HG03139 (cell line): ENCODE measurements around the gene RGS9BP.
"Not testable (repeated sequence)": the region's sequence is repeated elsewhere in the genome, so short reads cannot be mapped to it uniquely, and the experiment has no call there.

Experiments
- ATAC-seq: cut with Tn5 transposase; IDR thresholded peaks from one replicate; pipeline ENCODE4 v1.9.1; 2021; ENCODE audit not compliant: unreplicated experiment

The RGS9BP gene

DNA sequence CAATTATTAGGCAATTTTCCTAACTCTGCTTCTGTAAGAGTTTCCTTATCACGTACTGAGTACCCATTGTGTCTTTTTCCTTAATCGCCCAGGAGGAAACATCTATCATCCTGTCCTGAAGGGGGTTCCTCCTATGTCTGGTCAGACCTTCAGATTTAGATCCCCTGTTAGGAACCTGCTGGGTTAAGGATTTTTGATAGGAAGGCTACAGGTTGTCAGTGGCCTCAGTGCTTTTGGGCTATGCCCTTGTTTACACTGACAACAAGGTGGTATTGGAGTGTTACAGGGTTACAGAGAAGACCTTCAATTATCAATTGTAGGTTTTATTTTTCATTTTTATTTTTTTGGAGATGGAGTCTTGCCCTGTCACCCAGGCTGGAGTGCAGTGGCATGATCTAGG, 19.2 kb downstream of the RGS9BP start:
- ATAC-seq = not testable (repeated sequence)

DNA sequence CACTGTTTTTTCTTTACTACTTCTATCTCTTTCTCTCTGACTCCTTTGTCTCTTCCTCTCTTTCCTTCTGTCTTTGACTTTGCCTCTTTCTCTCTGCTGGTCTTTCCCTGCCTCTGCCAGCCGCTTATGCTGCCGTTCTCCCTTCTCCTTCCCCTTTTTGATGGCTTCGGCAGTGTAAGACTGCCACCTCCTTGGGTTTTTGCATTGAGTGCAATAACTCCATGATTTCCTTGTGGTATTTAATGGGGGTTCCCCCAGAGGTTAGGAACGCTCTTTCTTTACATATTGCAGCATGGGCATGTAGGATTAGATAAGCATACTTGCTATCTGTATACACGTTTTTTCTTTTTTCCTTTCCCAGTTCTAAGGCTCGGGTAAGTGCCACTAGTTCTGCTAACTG, 19.9 kb downstream of the RGS9BP start:
- not testable (repeated sequence) for ATAC-seq

DNA sequence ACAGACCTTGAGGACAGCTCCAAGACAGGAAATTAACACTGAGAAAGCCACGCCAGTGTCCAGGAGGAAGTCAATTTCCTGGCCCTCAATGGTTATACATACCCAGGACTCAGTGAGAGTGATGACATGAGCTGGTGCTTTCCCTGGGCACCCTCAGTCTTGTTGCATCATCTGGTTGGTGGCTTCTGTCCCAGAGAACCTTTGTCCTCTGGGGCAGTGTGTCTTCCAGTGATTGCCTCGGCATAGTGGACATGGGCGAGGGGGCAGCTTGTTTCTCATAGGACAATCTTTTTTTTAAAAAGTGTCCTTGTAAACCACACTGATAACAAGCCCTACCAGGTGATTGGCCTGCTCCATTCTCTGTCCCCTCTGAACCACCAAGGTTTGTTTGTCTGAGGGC, 21.1 kb downstream of the RGS9BP start:
- ATAC-seq = not testable (repeated sequence)

DNA sequence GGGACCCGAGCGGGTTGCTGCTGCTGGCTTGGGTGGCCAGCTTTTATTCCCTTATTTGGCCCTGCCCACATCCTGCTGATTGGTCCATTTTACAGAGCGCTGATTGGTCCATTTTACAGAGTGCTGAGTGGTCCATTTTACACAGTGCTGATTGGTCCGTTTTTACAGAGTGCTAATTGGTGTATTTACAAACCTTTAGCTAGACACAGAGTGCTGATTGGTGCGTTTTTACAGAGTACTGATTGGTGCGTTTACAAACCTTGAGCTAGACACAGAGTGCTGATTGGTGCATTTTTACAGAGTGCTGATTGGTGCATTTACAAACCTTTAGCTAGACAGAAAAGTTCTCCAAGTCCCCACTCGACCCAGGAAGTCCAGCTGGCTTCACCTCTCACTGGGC, 24.5 kb downstream of the RGS9BP start:
- ATAC-seq = not testable (repeated sequence)

DNA sequence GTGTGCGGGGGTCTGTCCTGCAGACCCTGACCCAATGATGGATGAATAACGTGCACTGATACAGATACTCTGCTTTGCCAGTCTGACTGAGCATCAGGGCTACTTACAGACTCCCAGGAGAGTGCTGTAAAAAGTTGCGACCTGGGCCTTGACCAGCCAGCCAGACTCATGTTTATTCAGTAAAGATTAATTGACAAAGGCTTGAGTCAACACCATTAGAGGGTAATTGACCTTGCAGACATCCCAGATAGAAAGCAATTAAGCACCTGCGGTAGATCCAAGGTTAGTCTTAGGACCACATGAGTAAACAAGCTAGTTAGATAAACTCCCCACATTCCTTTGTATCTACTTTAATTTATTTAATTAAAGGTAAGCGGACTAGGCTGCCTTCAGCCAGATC, 26.4 kb downstream of the RGS9BP start:
- no peak for ATAC-seq

DNA sequence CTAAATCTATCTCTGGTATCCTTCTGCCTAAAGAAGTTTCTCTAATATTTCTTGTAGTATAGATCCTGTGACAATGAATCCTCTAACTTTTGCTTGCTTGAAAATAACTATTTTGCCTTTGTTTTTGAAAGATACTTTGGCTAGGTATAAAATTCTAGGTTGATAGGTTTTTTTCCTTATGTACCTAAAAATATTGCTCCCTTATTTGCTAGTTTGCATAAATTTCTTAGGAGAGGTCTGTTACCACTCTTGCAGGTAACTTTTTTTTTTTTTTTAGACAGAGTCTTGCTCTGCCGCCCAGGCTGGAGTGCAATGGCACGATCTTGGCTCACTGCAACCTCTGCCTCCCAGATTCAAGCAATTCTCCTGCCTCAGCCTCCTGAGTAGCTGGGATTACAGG, 28.4 kb downstream of the RGS9BP start:
- not testable (repeated sequence) for ATAC-seq

DNA sequence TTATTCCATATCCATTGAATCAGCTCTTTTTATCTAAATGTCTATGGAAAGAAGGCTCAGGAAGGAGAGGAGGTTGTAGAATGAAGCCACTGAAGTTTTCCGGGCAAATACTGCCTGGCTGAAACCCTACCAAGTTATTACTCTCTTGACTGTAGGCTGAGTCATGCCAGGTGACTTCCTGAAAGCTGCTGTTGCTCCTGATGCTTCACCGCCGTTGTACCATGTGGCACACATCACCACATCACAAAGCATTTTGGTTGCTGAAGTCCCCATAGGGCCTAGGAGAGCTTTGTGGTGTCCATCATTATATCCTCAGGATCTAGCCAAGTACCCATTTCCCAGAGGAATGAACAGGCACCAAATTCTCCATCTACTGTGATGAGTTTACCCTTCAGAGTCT, 32.8 kb downstream of the RGS9BP start:
- ATAC-seq = no peak

DNA sequence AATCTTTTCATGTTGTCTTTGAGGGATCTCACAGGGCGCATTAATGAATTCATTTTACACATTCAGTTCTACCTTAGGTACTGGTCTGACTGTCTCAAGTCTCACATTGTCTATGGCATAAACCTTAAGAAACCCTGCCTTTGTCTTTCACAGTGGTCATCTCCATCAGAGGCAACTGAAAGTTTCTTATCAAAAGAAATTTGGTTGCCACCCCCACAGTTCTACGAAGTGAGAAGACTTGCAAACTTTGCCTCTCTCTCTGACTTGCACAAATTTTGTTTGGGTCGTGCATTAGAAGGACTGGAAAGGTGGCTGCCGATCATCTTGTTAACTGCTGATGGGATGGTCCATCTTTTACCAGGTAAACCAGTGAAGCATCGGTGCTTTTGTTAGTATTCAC, 33.4 kb downstream of the RGS9BP start:
- ATAC-seq = no peak

DNA sequence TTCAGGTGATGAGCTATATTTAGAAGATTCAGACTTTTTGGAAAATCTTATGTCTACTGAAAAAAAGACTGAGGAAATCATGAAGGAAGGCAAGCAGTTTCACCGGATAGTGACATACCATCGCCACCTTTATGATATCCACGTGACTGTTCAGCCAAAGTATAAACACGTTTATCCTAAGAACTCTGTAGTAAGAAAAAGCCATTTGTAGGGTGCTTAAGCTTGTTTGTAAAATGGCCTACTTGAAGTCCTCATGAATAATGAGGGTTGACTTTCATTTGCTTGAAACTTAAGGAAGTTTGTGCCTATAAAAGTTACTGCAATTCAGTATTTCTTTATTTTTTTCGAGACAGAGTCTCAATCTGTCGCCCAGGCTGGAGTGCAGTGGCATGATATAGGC, 36.1 kb downstream of the RGS9BP start:
- no peak for ATAC-seq

DNA sequence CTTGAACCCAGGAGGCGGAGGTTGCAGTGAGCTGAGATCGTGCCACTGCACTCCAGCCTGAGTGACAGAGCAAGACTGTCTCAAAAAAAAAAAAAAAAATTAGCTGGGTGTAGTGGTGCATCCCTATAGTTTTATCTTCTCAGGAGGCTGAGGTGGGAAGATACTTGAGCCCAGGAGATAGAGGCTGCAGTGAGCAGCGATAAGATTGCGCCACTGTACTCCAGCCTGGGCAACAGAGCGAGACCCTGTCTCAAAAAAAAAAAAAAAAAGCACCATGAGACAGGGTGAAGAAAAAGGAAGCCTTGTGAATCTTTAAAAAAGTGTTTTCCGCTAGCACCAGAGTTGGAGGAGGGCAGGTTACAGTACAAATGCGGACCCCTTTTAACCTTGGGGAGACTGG, 40.6 kb downstream of the RGS9BP start:
- not testable (repeated sequence) for ATAC-seq

DNA sequence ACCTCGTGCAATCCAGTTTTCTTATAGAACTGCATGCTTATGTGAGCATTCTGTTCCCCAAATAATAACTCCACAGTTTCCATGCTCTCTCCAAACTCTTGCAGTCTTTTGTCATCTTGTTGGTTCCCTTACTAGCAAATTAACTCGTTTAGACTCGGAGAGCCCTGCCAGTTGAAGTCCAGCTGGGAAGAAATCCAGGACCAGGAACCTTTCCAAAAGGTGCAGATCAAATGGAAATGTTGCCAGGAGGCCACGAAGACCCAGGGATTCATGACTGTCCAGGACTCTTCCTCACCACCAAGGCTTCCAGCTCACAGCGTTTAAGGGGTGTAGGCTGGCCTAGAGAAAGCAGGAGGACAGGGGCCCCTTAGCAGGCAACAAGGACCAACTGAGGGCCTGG, 41.8 kb downstream of the RGS9BP start:
- no peak for ATAC-seq

DNA sequence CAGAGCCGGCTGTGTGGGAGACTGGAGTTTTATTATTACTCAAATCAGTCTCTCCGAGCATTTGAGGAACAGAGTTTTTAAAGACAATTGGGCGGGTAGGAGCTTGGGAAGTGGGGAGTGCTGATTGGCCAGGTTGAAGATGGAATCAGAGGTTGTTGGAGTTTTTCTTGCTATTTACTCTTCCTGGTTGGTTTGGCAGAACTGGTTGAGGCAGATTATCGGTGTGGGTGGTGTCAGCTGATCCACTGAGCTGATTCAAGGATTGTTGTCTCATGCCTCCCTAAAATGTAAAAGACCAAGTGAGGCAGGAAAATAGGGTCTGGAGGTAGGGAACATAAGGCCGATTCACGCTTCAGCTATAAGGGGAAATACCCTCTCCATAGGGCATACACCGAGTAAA, 42.6 kb downstream of the RGS9BP start:
- ATAC-seq = no peak

DNA sequence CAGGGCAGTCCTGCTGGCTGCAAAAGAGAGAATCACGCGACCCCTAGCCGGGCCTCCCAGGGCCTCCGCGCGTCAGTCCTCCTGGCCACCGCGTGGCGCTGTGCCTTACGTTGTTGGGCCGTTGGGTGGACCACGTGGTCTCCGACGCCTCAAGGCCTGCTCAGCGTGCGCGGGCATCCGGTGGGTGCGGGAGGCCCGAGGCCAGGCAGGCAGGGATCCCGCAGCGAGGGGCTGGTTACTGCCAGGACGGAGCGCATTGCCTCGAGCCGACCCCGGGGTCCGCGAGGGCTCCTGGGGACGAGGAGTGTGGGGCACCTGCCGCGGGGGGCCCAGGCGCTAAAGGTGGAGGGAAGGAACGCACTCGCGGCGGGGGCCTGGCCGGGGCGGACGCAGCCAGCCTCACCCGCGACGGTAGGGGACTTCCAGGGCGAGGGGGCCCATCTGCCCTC, 44.0 kb downstream of the RGS9BP start, which contains the start of gene TDRD12:
TDRD12 (plus strand) TSS at position 157 of the 449 bp plus-strand sequence. CDS start 306 bp downstream, outside the sequence.
- ATAC-seq = no peak

DNA sequence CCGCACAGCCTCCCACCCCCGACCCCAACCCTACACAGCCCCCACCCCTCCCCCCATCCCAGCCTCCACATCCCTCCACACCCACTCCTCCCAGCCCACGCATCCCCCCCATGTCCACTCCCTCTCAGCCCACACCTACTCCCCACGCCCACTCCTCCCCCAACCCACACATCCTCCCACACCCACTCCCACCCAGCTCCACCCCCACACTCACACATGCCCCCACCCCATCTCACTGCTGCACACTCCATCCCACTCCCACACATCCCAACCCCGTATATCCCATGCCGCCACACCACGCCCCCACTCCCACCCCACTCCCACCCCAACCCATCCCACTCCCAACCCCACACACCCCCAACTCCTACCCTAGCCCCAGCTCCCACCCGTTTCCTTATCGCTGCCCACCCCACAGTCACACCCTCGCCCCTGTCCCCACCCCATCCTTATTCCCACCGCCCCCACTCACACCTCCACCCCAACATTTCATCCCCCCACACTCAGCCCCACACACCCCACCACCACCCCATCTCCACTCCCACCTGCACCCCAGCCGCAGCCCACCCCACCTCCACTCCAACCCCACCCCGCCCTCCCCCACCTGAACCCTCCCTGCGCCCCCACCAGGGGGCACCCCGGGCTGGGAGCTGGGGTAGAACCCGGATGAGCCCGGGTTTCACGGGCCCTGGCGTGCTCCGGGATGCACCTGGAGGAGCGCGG, 44.7 kb downstream of the RGS9BP start:
- ATAC-seq = no peak

DNA sequence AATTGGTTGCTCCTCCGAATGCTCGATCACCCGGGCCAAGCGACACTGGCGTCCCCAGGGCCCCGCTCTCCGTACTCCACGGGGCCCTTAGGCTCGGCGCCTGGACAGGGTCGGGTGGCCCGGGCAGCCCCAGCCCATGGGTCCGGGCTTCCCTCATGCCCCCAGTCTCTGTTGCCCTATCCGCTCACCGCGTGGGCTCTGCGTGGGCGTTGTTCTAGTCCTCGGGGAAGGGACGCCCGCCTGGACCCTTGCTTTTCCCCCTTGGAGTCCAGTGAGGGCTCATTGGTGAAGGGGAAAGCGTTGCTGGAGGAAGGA, 45.2 kb downstream of the RGS9BP start:
- ATAC-seq = no peak
